Measurements from ENCODE around the gene GIT1. TPM values are rescaled to one million over a fixed set of nuclear protein-coding genes. Genes with fewer than 3 reads are reported as not detected.

The GIT1 gene
- total and polyA plus RNA-seq, 2 of the 13 experiments (the other 11 are each of a cell fraction or from before 2014, with no cell fraction given), result 14.2 to 30.8 TPM

GRCh38 chr17:29613352-29613837 lies 23.9 kb upstream of the GIT1 start (continued):
- TF ChIP-seq BCLAF1 (IDR thresholded peaks at IDR 0.05) (no peak), MTA3 (CRISPR knock-in tag; IDR thresholded peaks at IDR 0.05) (no peak), TOPORS (CRISPR knock-in tag; IDR thresholded peaks at IDR 0.05) (peak; percentile 80), FOXO1 (CRISPR knock-in tag; IDR thresholded peaks at IDR 0.05) (no peak), RBFOX2 (IDR thresholded peaks at IDR 0.05; ENCODE audit: low read depth, low read length) (peak; percentile 60; the same call in 1 of the 2 replicates), NCOA5 (CRISPR knock-in tag; IDR thresholded peaks at IDR 0.05) (no peak), PHF20 (CRISPR knock-in tag; IDR thresholded peaks at IDR 0.05) (no peak; the same call in 1 of the 2 replicates), MAFF (IDR thresholded peaks at IDR 0.05; ENCODE audit: low read depth, low read length) (no peak), ZFP36L1 (CRISPR knock-in tag; IDR thresholded peaks at IDR 0.05) (0 out of 2 replicates have a peak, but pooled peaks have one; percentile 66), ZNF598 (CRISPR knock-in tag; IDR thresholded peaks at IDR 0.05; ENCODE audit: borderline replicate concordance) (0 out of 2 replicates have a peak, but pooled peaks have one; percentile 50), GABPA (IDR thresholded peaks at IDR 0.05; ENCODE audit: low read depth, low read length) (no peak), GABPA (CRISPR knock-in tag; IDR thresholded peaks at IDR 0.05; ENCODE audit: low read depth) (no peak), HNRNPK (IDR thresholded peaks at IDR 0.05; ENCODE audit: low read depth, low read length, poor library complexity, severe bottlenecking) (no peak), NAIF1 (CRISPR knock-in tag; IDR thresholded peaks at IDR 0.05; ENCODE audit: borderline replicate concordance) (no peak), ZNF256 (CRISPR knock-in tag; conservative IDR thresholded peaks at IDR 0.05) (no peak), KAT7 (CRISPR knock-in tag; IDR thresholded peaks at IDR 0.05; ENCODE audit: borderline replicate concordance) (peak; percentile 69; the same call in 1 of the 2 replicates), ZNF263 (CRISPR knock-in tag; IDR thresholded peaks at IDR 0.05) (peak; percentile 85), ZNF776 (CRISPR knock-in tag; IDR thresholded peaks at IDR 0.05) (0 out of 2 replicates have a peak, but pooled peaks have one; percentile 19), ARNTL (CRISPR knock-in tag; IDR thresholded peaks at IDR 0.05) (peak; percentile 60; the same call in 1 of the 2 replicates), TMF1 (CRISPR knock-in tag; IDR thresholded peaks at IDR 0.05; ENCODE audit: low read depth) (peak; percentile 87; the same call in 1 of the 2 replicates), ZNF121 (CRISPR knock-in tag; IDR thresholded peaks at IDR 0.05) (no peak), ZNF788 (CRISPR knock-in tag; IDR thresholded peaks at IDR 0.05; ENCODE audit: borderline replicate concordance) (peak; percentile 42; the same call in 1 of the 2 replicates), PRDM15 (CRISPR knock-in tag; IDR thresholded peaks at IDR 0.05) (peak; percentile 49; the same call in 1 of the 2 replicates), AKAP8 (CRISPR knock-in tag; IDR thresholded peaks at IDR 0.05) (peak; percentile 68; the same call in 1 of the 2 replicates), ZNF34 (CRISPR knock-in tag; IDR thresholded peaks at IDR 0.05; ENCODE audit: borderline replicate concordance) (0 out of 2 replicates have a peak, but pooled peaks have one; percentile 27), WIZ (CRISPR knock-in tag; IDR thresholded peaks at IDR 0.05) (no peak), ZSCAN29 (CRISPR knock-in tag; conservative IDR thresholded peaks at IDR 0.05) (no peak)
